NCI-H526 (cell line): ENCODE measurements around the gene NEU4.
A peak's percentile ranks its signal among the peaks of the same experiment; 100 is the strongest.
"Not testable (repeated sequence)": the region's sequence is repeated elsewhere in the genome, so short reads cannot be mapped to it uniquely, and the experiment has no call there.

Experiments
- DNase-seq, 2 experiments: peaks; one replicate each; lab custom pipeline; 2025; lab: John Stamatoyannopoulos, UW

NEU4 gene

GRCh38 chr2:241808721-241809382, at the start of gene NEU4:
NEU4 (plus strand) TSS chr2:241809193; CDS start chr2:241814485, 5,292 bp downstream.
- DNase-seq, result no peak

- not testable (repeated sequence) for DNase-seq
Measured at GRCh38 chr2:241759893-241760292, 49.1 kb upstream of the NEU4 start.

- no peak for DNase-seq
Measured at GRCh38 chr2:241760301-241760771, 48.7 kb upstream of the NEU4 start.

- DNase-seq, result no peak
Measured at GRCh38 chr2:241762321-241762932, 46.6 kb upstream of the NEU4 start.

- no peak for DNase-seq
Measured at GRCh38 chr2:241762933-241763369, 46.0 kb upstream of the NEU4 start.

- DNase-seq, result no peak
Measured at GRCh38 chr2:241763551-241764274, 45.3 kb upstream of the NEU4 start.

GRCh38 chr2:241764275-241765241, 44.4 kb upstream of the NEU4 start:
- DNase-seq, result peak in 1 of 2 experiments; percentile 17

- no peak for DNase-seq
Measured at GRCh38 chr2:241767464-241768250, 41.3 kb upstream of the NEU4 start.

- DNase-seq, result no peak
Measured at GRCh38 chr2:241768251-241768711, 40.7 kb upstream of the NEU4 start.

- DNase-seq, result no peak
Measured at GRCh38 chr2:241768850-241769249, 40.1 kb upstream of the NEU4 start.

- no peak for DNase-seq
Measured at GRCh38 chr2:241769819-241770184, 39.2 kb upstream of the NEU4 start.

GRCh38 chr2:241770185-241770935, 38.6 kb upstream of the NEU4 start:
- no peak for DNase-seq

- no peak for DNase-seq
Measured at GRCh38 chr2:241770936-241771285, 38.1 kb upstream of the NEU4 start.

- no peak for DNase-seq
Measured at GRCh38 chr2:241771286-241772062, 37.5 kb upstream of the NEU4 start.

GRCh38 chr2:241772063-241772499, 36.9 kb upstream of the NEU4 start:
- DNase-seq, result no peak

- DNase-seq, result no peak
Measured at GRCh38 chr2:241773511-241774418, 35.2 kb upstream of the NEU4 start.

- no peak for DNase-seq
Measured at GRCh38 chr2:241774419-241775222, 34.4 kb upstream of the NEU4 start.
